ENCODE data around the gene WAC.

The WAC gene

GRCh38 chr10:28623483-28623882, 90.6 kb downstream of the WAC start:
- no peak overlapping the region for H3K9ac ChIP-seq (ENCODE audit: low read length)
- no peak overlapping the region for H3K27ac ChIP-seq (ENCODE audit: low read length)
- H3K9me3 ChIP-seq (ENCODE audit: control insufficient read depth, low read depth, low read length): no peaks in the 10 kb centered on the region
- H3K4me3 ChIP-seq (ENCODE audit: low read length): no peak overlapping the region
- H3K27me3 ChIP-seq (ENCODE audit: control insufficient read depth, insufficient read depth, low read length): no peaks in the 10 kb centered on the region
- peaks cover 14% of the 10 kb centered on the region for H3K36me3 ChIP-seq (ENCODE audit: control insufficient read depth, low read depth, low read length)
- H3K4me1 ChIP-seq (ENCODE audit: control insufficient read depth, low read depth, low read length): no peaks in the 10 kb centered on the region

- Histone ChIP-seq H3K9ac (ENCODE audit: low read length) (no peak overlapping the region), H3K27me3 (ENCODE audit: control insufficient read depth, insufficient read depth, low read length) (no peaks in the 10 kb centered on the region), H3K4me1 (ENCODE audit: control insufficient read depth, low read depth, low read length) (no peaks in the 10 kb centered on the region), H3K4me3 (ENCODE audit: low read length) (no peak overlapping the region), H3K27ac (ENCODE audit: low read length) (no peak overlapping the region), H3K9me3 (ENCODE audit: control insufficient read depth, low read depth, low read length) (no peaks in the 10 kb centered on the region), H3K36me3 (ENCODE audit: control insufficient read depth, low read depth, low read length) (peaks cover 10% of the 10 kb centered on the region)
These were observed 91.4 kb downstream of the WAC start for GRCh38 chr10:28624351-28624750.

- Histone ChIP-seq H3K9ac (ENCODE audit: low read length) (no peak overlapping the region), H3K9me3 (ENCODE audit: control insufficient read depth, low read depth, low read length) (no peaks in the 10 kb centered on the region), H3K36me3 (ENCODE audit: control insufficient read depth, low read depth, low read length) (no peaks in the 10 kb centered on the region), H3K4me3 (ENCODE audit: low read length) (no peak overlapping the region), H3K4me1 (ENCODE audit: control insufficient read depth, low read depth, low read length) (no peaks in the 10 kb centered on the region), H3K27me3 (ENCODE audit: control insufficient read depth, insufficient read depth, low read length) (no peaks in the 10 kb centered on the region), H3K27ac (ENCODE audit: low read length) (no peak overlapping the region)
These were observed 94.2 kb downstream of the WAC start for GRCh38 chr10:28627102-28627501.

- Histone ChIP-seq H3K27me3 (ENCODE audit: control insufficient read depth, insufficient read depth, low read length) (no peaks in the 10 kb centered on the region), H3K36me3 (ENCODE audit: control insufficient read depth, low read depth, low read length) (no peaks in the 10 kb centered on the region), H3K9me3 (ENCODE audit: control insufficient read depth, low read depth, low read length) (no peaks in the 10 kb centered on the region), H3K27ac (ENCODE audit: low read length) (no peak overlapping the region), H3K4me1 (ENCODE audit: control insufficient read depth, low read depth, low read length) (no peaks in the 10 kb centered on the region), H3K4me3 (ENCODE audit: low read length) (no peak overlapping the region), H3K9ac (ENCODE audit: low read length) (no peak overlapping the region)
These were observed 95.4 kb downstream of the WAC start for GRCh38 chr10:28628184-28628893.

GRCh38 chr10:28631896-28632583, 99.1 kb downstream of the WAC start:
- Histone ChIP-seq H3K27ac (ENCODE audit: low read length) (no peak overlapping the region), H3K9me3 (ENCODE audit: control insufficient read depth, low read depth, low read length) (no peaks in the 10 kb centered on the region), H3K9ac (ENCODE audit: low read length) (no peak overlapping the region), H3K27me3 (ENCODE audit: control insufficient read depth, insufficient read depth, low read length) (no peaks in the 10 kb centered on the region), H3K36me3 (ENCODE audit: control insufficient read depth, low read depth, low read length) (no peaks in the 10 kb centered on the region), H3K4me3 (ENCODE audit: low read length) (no peak overlapping the region), H3K4me1 (ENCODE audit: control insufficient read depth, low read depth, low read length) (no peaks in the 10 kb centered on the region)

GRCh38 chr10:28632584-28632945, 99.6 kb downstream of the WAC start:
- Histone ChIP-seq H3K9ac (ENCODE audit: low read length) (no peak overlapping the region), H3K27me3 (ENCODE audit: control insufficient read depth, insufficient read depth, low read length) (no peaks in the 10 kb centered on the region), H3K36me3 (ENCODE audit: control insufficient read depth, low read depth, low read length) (no peaks in the 10 kb centered on the region), H3K4me3 (ENCODE audit: low read length) (no peak overlapping the region), H3K9me3 (ENCODE audit: control insufficient read depth, low read depth, low read length) (no peaks in the 10 kb centered on the region), H3K27ac (ENCODE audit: low read length) (no peak overlapping the region), H3K4me1 (ENCODE audit: control insufficient read depth, low read depth, low read length) (no peaks in the 10 kb centered on the region)

GRCh38 chr10:28633750-28634149, 100.8 kb downstream of the WAC start:
- Histone ChIP-seq H3K9ac (ENCODE audit: low read length) (no peak overlapping the region), H3K27me3 (ENCODE audit: control insufficient read depth, insufficient read depth, low read length) (no peaks in the 10 kb centered on the region), H3K4me1 (ENCODE audit: control insufficient read depth, low read depth, low read length) (no peaks in the 10 kb centered on the region), H3K9me3 (ENCODE audit: control insufficient read depth, low read depth, low read length) (no peaks in the 10 kb centered on the region), H3K36me3 (ENCODE audit: control insufficient read depth, low read depth, low read length) (no peaks in the 10 kb centered on the region), H3K27ac (ENCODE audit: low read length) (no peak overlapping the region), H3K4me3 (ENCODE audit: low read length) (no peak overlapping the region)

- no peaks in the 10 kb centered on the region for H3K9me3 ChIP-seq (ENCODE audit: control insufficient read depth, low read depth, low read length)
- H3K36me3 ChIP-seq (ENCODE audit: control insufficient read depth, low read depth, low read length): no peaks in the 10 kb centered on the region
- no peak overlapping the region for H3K4me3 ChIP-seq (ENCODE audit: low read length)
- no peak overlapping the region for H3K9ac ChIP-seq (ENCODE audit: low read length)
- H3K4me1 ChIP-seq (ENCODE audit: control insufficient read depth, low read depth, low read length): no peaks in the 10 kb centered on the region
- no peaks in the 10 kb centered on the region for H3K27me3 ChIP-seq (ENCODE audit: control insufficient read depth, insufficient read depth, low read length)
- H3K27ac ChIP-seq (ENCODE audit: low read length): no peak overlapping the region
These were observed 104.4 kb downstream of the WAC start for GRCh38 chr10:28637346-28637745.

GRCh38 chr10:28638392-28638791, 105.5 kb downstream of the WAC start:
- Histone ChIP-seq H3K27ac (ENCODE audit: low read length) (no peak overlapping the region), H3K4me3 (ENCODE audit: low read length) (no peak overlapping the region), H3K9me3 (ENCODE audit: control insufficient read depth, low read depth, low read length) (no peaks in the 10 kb centered on the region), H3K4me1 (ENCODE audit: control insufficient read depth, low read depth, low read length) (no peaks in the 10 kb centered on the region), H3K9ac (ENCODE audit: low read length) (no peak overlapping the region), H3K27me3 (ENCODE audit: control insufficient read depth, insufficient read depth, low read length) (no peaks in the 10 kb centered on the region), H3K36me3 (ENCODE audit: control insufficient read depth, low read depth, low read length) (no peaks in the 10 kb centered on the region)

- no peak overlapping the region for H3K27ac ChIP-seq (ENCODE audit: low read length)
- no peaks in the 10 kb centered on the region for H3K4me1 ChIP-seq (ENCODE audit: control insufficient read depth, low read depth, low read length)
- no peaks in the 10 kb centered on the region for H3K36me3 ChIP-seq (ENCODE audit: control insufficient read depth, low read depth, low read length)
- H3K4me3 ChIP-seq (ENCODE audit: low read length): no peak overlapping the region
- H3K9me3 ChIP-seq (ENCODE audit: control insufficient read depth, low read depth, low read length): no peaks in the 10 kb centered on the region
- no peak overlapping the region for H3K9ac ChIP-seq (ENCODE audit: low read length)
- H3K27me3 ChIP-seq (ENCODE audit: control insufficient read depth, insufficient read depth, low read length): no peaks in the 10 kb centered on the region
These were observed 107.6 kb downstream of the WAC start for GRCh38 chr10:28640551-28640950.

GRCh38 chr10:28644647-28645046, 111.7 kb downstream of the WAC start:
- Histone ChIP-seq H3K4me1 (ENCODE audit: control insufficient read depth, low read depth, low read length) (no peaks in the 10 kb centered on the region), H3K27ac (ENCODE audit: low read length) (no peak overlapping the region), H3K4me3 (ENCODE audit: low read length) (no peak overlapping the region), H3K27me3 (ENCODE audit: control insufficient read depth, insufficient read depth, low read length) (no peaks in the 10 kb centered on the region), H3K9me3 (ENCODE audit: control insufficient read depth, low read depth, low read length) (no peaks in the 10 kb centered on the region), H3K9ac (ENCODE audit: low read length) (no peak overlapping the region), H3K36me3 (ENCODE audit: control insufficient read depth, low read depth, low read length) (no peaks in the 10 kb centered on the region)

- no peaks in the 10 kb centered on the region for H3K4me1 ChIP-seq (ENCODE audit: control insufficient read depth, low read depth, low read length)
- H3K27me3 ChIP-seq (ENCODE audit: control insufficient read depth, insufficient read depth, low read length): no peaks in the 10 kb centered on the region
- no peak overlapping the region for H3K27ac ChIP-seq (ENCODE audit: low read length)
- H3K9ac ChIP-seq (ENCODE audit: low read length): no peak overlapping the region
- no peak overlapping the region for H3K4me3 ChIP-seq (ENCODE audit: low read length)
- H3K36me3 ChIP-seq (ENCODE audit: control insufficient read depth, low read depth, low read length): no peaks in the 10 kb centered on the region
- H3K9me3 ChIP-seq (ENCODE audit: control insufficient read depth, low read depth, low read length): no peaks in the 10 kb centered on the region
These were observed 119.2 kb downstream of the WAC start for GRCh38 chr10:28652106-28652505.
